HFF-Myc (cell line): ENCODE data around the gene IQSEC1.

ENCODE experiments used
- DNase-seq: peaks from one replicate; pipeline ENCODE4 v3.0.0-alpha.2; 2011; ENCODE audit warnings: low read depth; ENCODE audit errors: extremely low read depth
- H3K4me3 ChIP-seq: replicated peaks from 2 replicates; pipeline ENCODE4 v1.5.1; 2011; ENCODE audit warnings: low read depth, mild to moderate bottlenecking, control low read depth, low read length
- TF ChIP-seq, protein P1 (sequence below): IDR thresholded peaks from 2 replicates; pipeline ENCODE4 v1.5.1; 2012; ENCODE audit warnings: mild to moderate bottlenecking, low read depth, low read length, control low read depth; ENCODE audit errors: missing control alignments

Gene IQSEC1

DNA sequence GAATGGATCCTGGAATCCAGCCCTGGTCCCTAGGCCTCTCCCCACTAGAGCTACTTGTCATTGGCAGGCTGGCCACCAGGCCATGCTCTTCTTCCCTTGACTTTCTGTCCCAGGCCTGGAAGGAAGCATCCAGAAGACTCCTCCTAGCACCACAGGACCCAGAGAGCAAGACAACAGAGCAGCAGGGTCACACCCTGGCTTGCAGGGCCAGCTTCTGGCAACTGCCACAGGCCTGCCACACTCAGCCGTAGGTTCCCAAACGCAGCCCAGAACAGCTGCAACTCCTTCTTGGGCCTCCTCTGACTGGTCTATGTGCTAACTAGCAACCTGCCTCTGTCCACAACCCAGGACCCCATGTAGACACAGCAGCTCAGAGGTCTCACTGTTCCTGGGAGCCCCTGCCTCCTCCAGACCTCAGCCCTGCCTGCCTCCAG lies 195.1 kb downstream of the IQSEC1 start:
- DNase-seq = no peak
- H3K4me3 ChIP-seq = no peak overlapping the region
- TF ChIP-seq, protein P1, sequence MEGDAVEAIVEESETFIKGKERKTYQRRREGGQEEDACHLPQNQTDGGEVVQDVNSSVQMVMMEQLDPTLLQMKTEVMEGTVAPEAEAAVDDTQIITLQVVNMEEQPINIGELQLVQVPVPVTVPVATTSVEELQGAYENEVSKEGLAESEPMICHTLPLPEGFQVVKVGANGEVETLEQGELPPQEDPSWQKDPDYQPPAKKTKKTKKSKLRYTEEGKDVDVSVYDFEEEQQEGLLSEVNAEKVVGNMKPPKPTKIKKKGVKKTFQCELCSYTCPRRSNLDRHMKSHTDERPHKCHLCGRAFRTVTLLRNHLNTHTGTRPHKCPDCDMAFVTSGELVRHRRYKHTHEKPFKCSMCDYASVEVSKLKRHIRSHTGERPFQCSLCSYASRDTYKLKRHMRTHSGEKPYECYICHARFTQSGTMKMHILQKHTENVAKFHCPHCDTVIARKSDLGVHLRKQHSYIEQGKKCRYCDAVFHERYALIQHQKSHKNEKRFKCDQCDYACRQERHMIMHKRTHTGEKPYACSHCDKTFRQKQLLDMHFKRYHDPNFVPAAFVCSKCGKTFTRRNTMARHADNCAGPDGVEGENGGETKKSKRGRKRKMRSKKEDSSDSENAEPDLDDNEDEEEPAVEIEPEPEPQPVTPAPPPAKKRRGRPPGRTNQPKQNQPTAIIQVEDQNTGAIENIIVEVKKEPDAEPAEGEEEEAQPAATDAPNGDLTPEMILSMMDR = no peak

DNA sequence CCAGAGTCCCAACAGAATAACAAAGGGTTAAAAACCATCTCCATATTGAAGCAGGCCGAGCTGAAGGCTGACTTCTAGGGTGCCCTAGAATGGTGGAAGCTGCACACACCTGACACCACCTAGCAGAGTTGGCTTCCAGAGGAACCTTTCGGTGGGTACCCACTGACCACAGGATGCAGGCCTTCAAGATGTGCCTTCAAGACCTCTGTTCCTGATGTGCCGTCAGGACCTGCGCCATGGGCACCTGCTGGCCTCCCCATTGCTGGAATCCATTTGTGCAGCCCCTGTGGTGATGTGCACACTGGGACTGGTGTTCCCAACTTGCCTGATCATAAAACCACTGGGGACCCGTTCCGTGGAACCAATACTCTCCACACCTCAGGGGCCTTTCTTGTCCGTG lies 196.2 kb downstream of the IQSEC1 start:
- no peak overlapping the region for H3K4me3 ChIP-seq
- TF ChIP-seq, protein P1 = no peak
- no peak for DNase-seq

DNA sequence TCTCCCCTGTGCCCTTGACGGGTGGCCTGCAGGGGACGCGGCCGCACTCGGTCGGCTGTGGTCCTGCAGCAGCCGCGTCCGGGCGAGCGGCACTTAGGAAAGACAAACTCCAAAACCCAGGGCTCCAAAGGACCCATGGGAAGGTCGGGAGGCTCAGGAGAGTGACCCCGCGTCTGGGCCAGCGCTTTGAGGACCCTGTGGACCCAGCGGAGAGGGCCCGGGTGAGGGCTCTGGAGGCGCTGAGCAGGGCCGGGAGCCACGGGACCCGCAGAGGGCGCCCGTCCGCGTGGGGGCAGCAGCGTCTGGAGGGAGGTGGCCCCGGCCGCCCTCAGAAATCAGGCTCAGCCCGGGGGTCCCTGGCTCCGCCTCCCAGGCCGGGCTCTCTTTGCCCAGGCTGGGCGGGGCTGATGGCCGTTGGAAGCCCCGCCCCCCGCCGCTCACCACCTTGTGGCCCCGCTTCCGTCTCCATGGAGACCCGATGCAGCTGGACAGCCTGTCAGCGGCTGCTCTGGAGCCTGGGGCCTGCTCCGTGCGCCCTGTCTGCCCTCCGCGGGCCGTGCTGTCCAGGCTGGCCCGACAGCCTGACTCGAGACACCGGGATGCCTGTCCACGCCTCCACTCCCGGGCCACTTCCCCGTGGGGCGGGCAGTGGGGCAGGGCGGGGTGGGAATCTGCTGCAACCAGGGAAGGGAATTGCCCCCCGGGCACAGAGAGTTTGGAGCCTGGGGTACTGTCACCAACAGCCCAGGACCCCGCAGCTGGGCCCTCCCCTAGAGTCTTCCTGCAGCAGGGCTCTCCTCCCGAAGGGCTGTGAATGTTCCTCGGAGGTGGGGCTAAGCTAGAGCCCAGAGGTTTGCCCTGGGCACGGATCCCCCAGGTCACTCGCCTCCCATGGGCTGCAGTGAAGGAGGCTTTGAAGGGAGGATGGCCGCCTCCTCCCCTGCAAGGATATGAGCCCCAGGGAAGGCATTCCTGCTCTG lies 197.1 kb downstream of the IQSEC1 start:
- no peak overlapping the region for H3K4me3 ChIP-seq
- TF ChIP-seq, protein P1 = no peak
- DNase-seq = no peak

DNA sequence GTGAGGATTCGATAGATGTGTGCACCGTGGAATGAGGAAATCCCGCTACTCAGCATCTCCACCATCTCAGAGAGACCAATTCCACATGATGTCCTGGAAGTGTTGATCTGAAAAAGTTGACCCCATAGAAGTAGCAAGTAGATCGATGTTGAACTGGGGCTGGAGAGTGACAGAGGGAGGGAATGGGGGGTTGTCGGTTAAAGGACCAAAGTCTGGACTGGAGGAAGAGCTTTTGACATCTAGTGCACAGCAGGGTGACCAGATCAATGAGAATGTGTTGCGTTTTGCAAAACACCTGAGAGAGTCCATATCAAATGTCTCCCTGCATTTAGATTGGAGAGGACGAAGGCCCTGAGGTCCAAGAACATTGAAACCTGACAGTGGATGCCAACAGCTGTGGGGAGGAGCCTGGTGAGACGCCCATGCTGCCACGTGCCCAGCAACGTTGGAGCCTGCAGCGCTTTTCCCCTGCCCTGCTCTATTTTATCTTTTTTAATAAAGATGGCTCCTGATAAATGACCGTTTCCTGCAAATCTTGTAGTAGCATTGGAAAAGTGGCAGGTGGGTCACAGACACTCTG lies 201.7 kb downstream of the IQSEC1 start:
- no peak overlapping the region for H3K4me3 ChIP-seq
- TF ChIP-seq, protein P1 = no peak
- no peak for DNase-seq

DNA sequence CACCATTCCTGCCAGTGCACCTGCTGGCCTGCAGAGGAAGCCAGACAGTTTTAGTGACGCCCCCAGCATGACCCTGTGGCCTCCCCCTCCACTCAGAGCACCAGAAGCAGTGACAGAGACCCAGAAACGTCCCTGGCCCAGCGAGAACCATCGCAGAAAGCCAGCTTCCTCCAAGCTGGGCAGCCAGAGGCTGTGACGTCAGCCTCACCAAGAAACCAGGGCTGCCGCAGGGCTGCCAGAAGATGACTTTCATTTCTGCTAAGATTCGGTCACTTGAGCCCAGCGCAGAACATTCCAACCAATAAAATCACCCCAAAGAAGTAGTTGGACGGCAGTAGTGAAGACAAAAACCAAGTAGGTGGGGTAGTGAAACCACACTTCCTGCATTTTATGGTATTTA lies 202.3 kb downstream of the IQSEC1 start:
- TF ChIP-seq, protein P1 = no peak
- DNase-seq = no peak
- H3K4me3 ChIP-seq = no peak overlapping the region

DNA sequence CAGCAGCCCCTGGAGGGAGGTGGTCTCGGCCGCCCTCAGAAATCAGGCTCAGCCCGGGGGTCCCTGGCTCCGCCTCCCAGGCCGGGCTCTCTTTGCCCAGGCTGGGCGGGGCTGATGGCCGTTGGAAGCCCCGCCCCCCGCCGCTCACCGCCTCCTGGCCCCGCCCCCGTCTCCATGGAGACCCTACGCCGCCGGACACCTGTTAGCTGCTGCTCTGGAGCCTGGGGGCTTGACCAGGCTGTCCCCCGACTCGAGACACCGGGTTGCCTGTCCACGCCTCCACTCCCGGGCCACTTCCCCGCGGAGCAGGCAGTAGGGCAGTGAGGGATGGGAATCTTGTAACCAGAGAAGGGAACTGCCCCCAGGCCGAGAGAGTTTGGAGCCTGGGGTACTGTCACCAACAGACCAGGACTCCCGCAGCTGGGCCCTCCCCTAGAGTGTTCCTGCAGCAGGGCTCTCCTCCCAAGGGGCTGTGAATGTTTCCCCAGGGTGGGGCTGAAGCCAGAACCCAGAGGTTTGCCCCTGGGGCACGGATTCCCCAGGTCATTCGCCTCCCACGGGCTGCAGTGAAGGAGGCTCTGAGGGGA lies 204.1 kb downstream of the IQSEC1 start:
- no peak for DNase-seq
- TF ChIP-seq, protein P1 = no peak
- H3K4me3 ChIP-seq = no peak overlapping the region
